H9 (cell line): ENCODE results near the gene LIMS1. TPM values are rescaled to one million over a fixed set of nuclear protein-coding genes. Genes with fewer than 3 reads are reported as not detected.

Experiments used
- DNase-seq: peaks from one replicate; pipeline ENCODE4 v3.0.0-alpha.2; 2017
- H2AFZ ChIP-seq: one replicate; pipeline ENCODE4 v1.6.1; 2013; ENCODE audit warnings: mild to moderate bottlenecking, low read length, control low read depth, moderate library complexity
- H2AK5ac ChIP-seq: 2 replicates; pipeline ENCODE4 v1.6.1; 2013; ENCODE audit warnings: low read length, control low read depth, mixed read lengths; ENCODE audit not compliant: insufficient read length
- H2BK120ac ChIP-seq: one replicate; pipeline ENCODE4 v1.6.1; 2013; ENCODE audit warnings: low read depth, mild to moderate bottlenecking, low read length, control low read depth, inconsistent platforms; ENCODE audit not compliant: poor library complexity, severe bottlenecking
- H2BK12ac ChIP-seq: 2 replicates; pipeline ENCODE4 v1.6.1; 2013; ENCODE audit warnings: low read length, control low read depth, mixed read lengths, low read depth; ENCODE audit not compliant: insufficient read length
- H2BK15ac ChIP-seq: 2 replicates; pipeline ENCODE4 v1.6.1; 2013; ENCODE audit warnings: low read depth, low read length, control low read depth
- H2BK20ac ChIP-seq: one replicate; pipeline ENCODE4 v1.6.1; 2013; ENCODE audit warnings: low read depth, mild to moderate bottlenecking, low read length, control low read depth, inconsistent platforms; ENCODE audit not compliant: poor library complexity, severe bottlenecking
- H2BK5ac ChIP-seq: 2 replicates; pipeline ENCODE4 v1.6.1; 2013; ENCODE audit warnings: low read length, control low read depth, mixed read lengths; ENCODE audit not compliant: insufficient read length
- H3K14ac ChIP-seq: 2 replicates; pipeline ENCODE4 v1.6.1; 2013; ENCODE audit warnings: low read length, control low read depth; ENCODE audit not compliant: insufficient read depth
- H3K18ac ChIP-seq: 2 replicates; pipeline ENCODE4 v1.6.1; 2013; ENCODE audit warnings: low read depth, mild to moderate bottlenecking, mixed read lengths, low read length, control low read depth; ENCODE audit not compliant: insufficient read length
- H3K23ac ChIP-seq: 2 replicates; pipeline ENCODE4 v1.6.1; 2013; ENCODE audit warnings: low read length, control low read depth, mixed read lengths, low read depth; ENCODE audit not compliant: insufficient read length
- H3K23me2 ChIP-seq: 2 replicates; pipeline ENCODE4 v1.6.1; 2013; ENCODE audit warnings: low read depth, mild to moderate bottlenecking, mixed read lengths, low read length, control low read depth; ENCODE audit not compliant: insufficient read length, poor library complexity, severe bottlenecking
- H3K27ac ChIP-seq: 2 replicates; pipeline ENCODE4 v1.5.1; 2013; ENCODE audit warnings: low read length, control low read depth, mixed read lengths, low read depth; ENCODE audit not compliant: insufficient read length
- H3K27me3 ChIP-seq: 2 replicates; pipeline ENCODE4 v1.6.1; 2013; ENCODE audit warnings: low read length, control low read depth, inconsistent platforms; ENCODE audit not compliant: insufficient read depth
- H3K4ac ChIP-seq: 2 replicates; pipeline ENCODE4 v1.6.1; 2013; ENCODE audit warnings: low read depth, mild to moderate bottlenecking, control low read depth, inconsistent platforms, low read length, moderate library complexity
- H3K4me1 ChIP-seq: 2 replicates; pipeline ENCODE4 v1.6.1; 2013; ENCODE audit warnings: low read length, control low read depth, inconsistent platforms; ENCODE audit not compliant: insufficient read depth
- H3K4me2 ChIP-seq: 2 replicates; pipeline ENCODE4 v1.6.1; 2013; ENCODE audit warnings: low read length, control low read depth, mixed read lengths; ENCODE audit not compliant: insufficient read length, insufficient read depth
- H3K56ac ChIP-seq: 2 replicates; pipeline ENCODE4 v1.6.1; 2013; ENCODE audit warnings: low read depth, mild to moderate bottlenecking, mixed read lengths, low read length, control low read depth; ENCODE audit not compliant: insufficient read length
- H3K79me1 ChIP-seq: 2 replicates; pipeline ENCODE4 v1.6.1; 2013; ENCODE audit warnings: low read depth, mild to moderate bottlenecking, moderate library complexity, low read length, control low read depth, inconsistent platforms; ENCODE audit not compliant: insufficient read depth, poor library complexity, severe bottlenecking
- H3K79me2 ChIP-seq: 2 replicates; pipeline ENCODE4 v1.6.1; 2013; ENCODE audit warnings: low read length, control low read depth, inconsistent platforms; ENCODE audit not compliant: insufficient read depth
- H3K9ac ChIP-seq: 2 replicates; pipeline ENCODE4 v1.6.1; 2013; ENCODE audit warnings: low read length, control low read depth, mixed read lengths; ENCODE audit not compliant: insufficient read length; ENCODE audit errors: extremely low read depth
- H3K9me3 ChIP-seq: one replicate; pipeline ENCODE4 v1.6.1; 2013; ENCODE audit warnings: low read depth, low read length, inconsistent platforms; ENCODE audit not compliant: control insufficient read depth
- H3T11ph ChIP-seq: one replicate; pipeline ENCODE4 v1.6.1; 2013; ENCODE audit warnings: mild to moderate bottlenecking, low read length, control low read depth, inconsistent platforms
- H4K20me1 ChIP-seq: one replicate; pipeline ENCODE4 v1.6.1; 2013; ENCODE audit not compliant: control insufficient read depth, insufficient read length, insufficient read depth
- H4K5ac ChIP-seq: 2 replicates; pipeline ENCODE4 v1.6.1; 2013; ENCODE audit warnings: low read depth, mild to moderate bottlenecking, mixed read lengths, low read length, control low read depth; ENCODE audit not compliant: insufficient read length
- H4K8ac ChIP-seq: replicated peaks from 2 replicates; pipeline ENCODE4 v1.6.1; 2013; ENCODE audit warnings: low read length, control low read depth, mixed read lengths, low read depth; ENCODE audit not compliant: insufficient read length
- H4K91ac ChIP-seq: 2 replicates; pipeline ENCODE4 v1.6.1; 2013; ENCODE audit warnings: low read depth, mild to moderate bottlenecking, moderate library complexity, mixed read lengths, low read length, control low read depth; ENCODE audit not compliant: insufficient read length
- H3K27ac Mint-ChIP-seq, 3 experiments: 2 replicates in 2 of 3; 3 replicates in 1 of 3; pipeline ENCODE4 v1.8.0; 2020 to 2021; ENCODE audit warnings: mixed read lengths in 3 of 3, mild to moderate bottlenecking in 1 of 3, moderate library complexity in 1 of 3
- H3K27me3 Mint-ChIP-seq: 2 replicates; pipeline ENCODE4 v1.8.0; 2021; ENCODE audit warnings: low read depth, mild to moderate bottlenecking, moderate library complexity, mixed read lengths
- H3K36me3 Mint-ChIP-seq, 3 experiments: 2 replicates in 2 of 3; 3 replicates in 1 of 3; pipeline ENCODE4 v1.8.0; 2020 to 2021; ENCODE audit warnings: low read depth in 3 of 3, mixed read lengths in 3 of 3; ENCODE audit not compliant: insufficient read depth in 1 of 3
- H3K4me1 Mint-ChIP-seq, 2 experiments: 2 replicates each; pipeline ENCODE4 v1.8.0; 2020; ENCODE audit warnings: mixed read lengths in 2 of 2
- H3K4me3 Mint-ChIP-seq, 2 experiments: 2 replicates in 1 of 2; 3 replicates in 1 of 2; pipeline ENCODE4 v1.8.0; 2020 to 2021; ENCODE audit warnings: mild to moderate bottlenecking in 2 of 2, mixed read lengths in 2 of 2, moderate library complexity in 1 of 2
- H3K9me3 Mint-ChIP-seq, 2 experiments: 2 replicates in 1 of 2; 3 replicates in 1 of 2; pipeline ENCODE4 v1.8.0; 2020; ENCODE audit warnings: mild to moderate bottlenecking in 2 of 2, mixed read lengths in 2 of 2, moderate library complexity in 1 of 2
- CTCF ChIP-seq: fragments of 200-600 bp; sonication (generic); conservative IDR thresholded peaks from 3 replicates; pipeline ENCODE4 v1.8.0; 2021; ENCODE audit warnings: antibody characterized with exemption, mild to moderate bottlenecking
- WGBS: extraction: QIAGEN DNeasy Blood & Tissue Kit; methylation state at CpG from one replicate; pipeline ENCODE4 v1.1.7; 2013; ENCODE audit warnings: missing lambda C conversion rate, low lambda C conversion rate, mixed read lengths; ENCODE audit not compliant: insufficient read length; ENCODE audit errors: extremely low coverage; 5-methylcytosine and 5-hydroxymethylcytosine counted together
- total RNA-seq: library from RNA; stranded (reverse); gene quantifications from 2 replicates; pipeline ENCODE4 v1.2.1, GENCODE V29; 2021

Gene LIMS1
- total RNA-seq, 1 experiment from 2014 or later: 37.7 TPM

DNA sequence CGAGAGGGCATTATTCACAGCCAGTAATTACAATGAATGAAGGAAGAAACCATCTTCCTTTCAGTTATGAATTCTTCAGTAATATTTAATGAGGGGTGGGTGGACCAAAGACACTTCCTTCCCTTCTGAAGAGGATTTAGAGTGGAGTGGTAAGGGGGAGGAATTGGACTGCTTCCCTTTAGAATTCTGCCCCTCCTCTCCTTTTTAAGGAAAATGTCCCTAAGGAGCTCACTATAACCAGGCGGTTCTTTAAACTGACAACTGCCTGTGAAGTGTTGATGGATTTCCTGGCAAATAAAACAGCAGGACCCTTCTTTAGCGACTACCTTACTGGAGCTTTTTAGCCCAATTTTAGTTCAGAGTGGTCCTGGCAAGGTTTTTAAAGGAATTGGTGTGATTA lies 86.4 kb downstream of the LIMS1 start:
- Mint-ChIP-seq H3K27ac (peak overlapping the region; percentile 87 to 99 (median 97); a peak in 4 of 7 replicates), H3K36me3 (peaks cover 0 to 1% (median 0%) of the 10 kb centered on the region in 3 experiments; a peak in 1 of 7 replicates), H3K4me1 (peaks cover 51 to 55% of the 10 kb centered on the region in 2 experiments), H3K4me3 (peak overlapping the region in 1 of 2 experiments; percentile 84; a peak in 1 of 5 replicates), H3K9me3 (no peaks in the 10 kb centered on the region), H3K27me3 (no peaks in the 10 kb centered on the region)
- no peak overlapping the region for H2BK12ac ChIP-seq
- H3K27ac ChIP-seq: peak overlapping the region; percentile 50
- H3K27me3 ChIP-seq: no peaks in the 10 kb centered on the region
- H4K8ac ChIP-seq: no peak overlapping the region
- DNase-seq: no peak
- H3K23me2 ChIP-seq: no peaks in the 10 kb centered on the region
- no peak overlapping the region for H4K91ac ChIP-seq
- no peak overlapping the region for H2AFZ ChIP-seq
- no peak overlapping the region for H2BK15ac ChIP-seq
- H3K14ac ChIP-seq: no peak overlapping the region
- H2BK20ac ChIP-seq: no peak overlapping the region
- H3K79me1 ChIP-seq: no peaks in the 10 kb centered on the region
- H4K20me1 ChIP-seq: no peaks in the 10 kb centered on the region
- no peak overlapping the region for H3T11ph ChIP-seq
- H4K5ac ChIP-seq: no peak overlapping the region
- no CpG with 5 or more reads among the region's 3 CpGs for WGBS
- H3K4ac ChIP-seq: no peak overlapping the region
- no peak for TF ChIP-seq CTCF
- no peak overlapping the region for H2AK5ac ChIP-seq
- H3K9me3 ChIP-seq: no peaks in the 10 kb centered on the region
- no peak overlapping the region for H3K56ac ChIP-seq
- H2BK5ac ChIP-seq: no peak overlapping the region
- peak overlapping the region; percentile 35 for H3K4me2 ChIP-seq
- H3K18ac ChIP-seq: no peak overlapping the region
- no peak overlapping the region for H3K23ac ChIP-seq
- H3K79me2 ChIP-seq: no peaks in the 10 kb centered on the region; the same call in 1 of the 2 replicates
- H3K9ac ChIP-seq: no peak overlapping the region
- peaks cover 7% of the 10 kb centered on the region; the same call in 1 of the 2 replicates for H3K4me1 ChIP-seq
- no peak overlapping the region for H2BK120ac ChIP-seq
